NCI-H774 (cell line): ENCODE measurements around the gene CCT7.
"Not testable (repeated sequence)": the region's sequence is repeated elsewhere in the genome, so short reads cannot be mapped to it uniquely, and the experiment has no call there.

Experiments
- DNase-seq: peaks from one replicate; lab custom pipeline; 2025; lab: John Stamatoyannopoulos, UW

Gene CCT7

GRCh38 chr2:73255007-73255644 lies 21.0 kb downstream of the CCT7 start:
- no peak for DNase-seq

GRCh38 chr2:73255907-73256617 lies 22.0 kb downstream of the CCT7 start:
- no peak for DNase-seq

GRCh38 chr2:73256618-73256922 lies 22.5 kb downstream of the CCT7 start:
- no peak for DNase-seq

GRCh38 chr2:73257021-73257420 lies 22.9 kb downstream of the CCT7 start:
- DNase-seq, result no peak

- no peak for DNase-seq
Observed at GRCh38 chr2:73257425-73258125, 23.5 kb downstream of the CCT7 start.

GRCh38 chr2:73258186-73258912 lies 24.2 kb downstream of the CCT7 start:
- no peak for DNase-seq

GRCh38 chr2:73258913-73259215 lies 24.8 kb downstream of the CCT7 start:
- DNase-seq, result no peak

GRCh38 chr2:73259276-73259675 lies 25.2 kb downstream of the CCT7 start:
- no peak for DNase-seq

GRCh38 chr2:73259704-73260337 lies 25.7 kb downstream of the CCT7 start:
- no peak for DNase-seq

- DNase-seq, result no peak
Observed at GRCh38 chr2:73260338-73260984, 26.4 kb downstream of the CCT7 start.

- no peak for DNase-seq
Observed at GRCh38 chr2:73262108-73262651, 28.1 kb downstream of the CCT7 start.

- DNase-seq, result not testable (repeated sequence)
Observed at GRCh38 chr2:73262691-73263429, 28.8 kb downstream of the CCT7 start.

GRCh38 chr2:73263540-73264331 lies 29.6 kb downstream of the CCT7 start:
- no peak for DNase-seq

GRCh38 chr2:73264332-73264606 lies 30.2 kb downstream of the CCT7 start:
- DNase-seq, result no peak

GRCh38 chr2:73264783-73265182 lies 30.7 kb downstream of the CCT7 start:
- no peak for DNase-seq

GRCh38 chr2:73265298-73266060 lies 31.4 kb downstream of the CCT7 start:
- DNase-seq, result no peak

GRCh38 chr2:73266061-73266901 lies 32.2 kb downstream of the CCT7 start:
- no peak for DNase-seq

- no peak for DNase-seq
Observed at GRCh38 chr2:73267008-73267407, 32.9 kb downstream of the CCT7 start.
